Smooth muscle cell (in vitro differentiated cells): ENCODE data around the gene ATP8B3. TPM values are rescaled to one million over a fixed set of nuclear protein-coding genes. Genes with fewer than 3 reads are reported as not detected.
"Not testable (repeated sequence)": the region's sequence is repeated elsewhere in the genome, so short reads cannot be mapped to it uniquely, and the experiment has no call there.

Source experiments
- DNase-seq: peaks from one replicate; lab custom pipeline; 2025; ENCODE audit not compliant: unreplicated experiment; lab: John Stamatoyannopoulos, UW
- H2AFZ ChIP-seq: fragments of 200-600 bp; sonication (generic); 2 replicates; pipeline ENCODE4 v1.6.0; 2016; ENCODE audit warnings: antibody characterized with exemption, low read depth, mild to moderate bottlenecking
- H3F3A ChIP-seq: fragments of 200-600 bp; sonication (generic); 2 replicates; pipeline ENCODE4 v1.6.0; 2017; ENCODE audit warnings: antibody characterized with exemption, low read depth
- H3K27ac ChIP-seq: fragments of 200-600 bp; sonication (generic); 2 replicates; pipeline ENCODE4 v1.5.1; 2016; ENCODE audit warnings: low read depth, mild to moderate bottlenecking
- H3K27me3 ChIP-seq: fragments of 200-600 bp; sonication (generic); 2 replicates; pipeline ENCODE4 v1.6.1; 2016; ENCODE audit warnings: low read depth, mild to moderate bottlenecking
- H3K36me3 ChIP-seq: fragments of 200-600 bp; sonication (generic); 2 replicates; pipeline ENCODE4 v1.5.1; 2016; ENCODE audit warnings: low read depth
- H3K4me1 ChIP-seq: fragments of 200-600 bp; sonication (generic); 2 replicates; pipeline ENCODE4 v1.5.1; 2016; ENCODE audit warnings: low read depth
- H3K4me2 ChIP-seq: fragments of 200-600 bp; sonication (generic); 2 replicates; pipeline ENCODE4 v1.6.0; 2016; ENCODE audit warnings: mild to moderate bottlenecking
- H3K4me3 ChIP-seq: fragments of 200-600 bp; sonication (generic); 2 replicates; pipeline ENCODE4 v1.5.1; 2016; ENCODE audit warnings: mild to moderate bottlenecking
- H3K79me2 ChIP-seq: fragments of 200-600 bp; sonication (generic); 2 replicates; pipeline ENCODE4 v1.6.0; 2016; ENCODE audit warnings: low read depth, mild to moderate bottlenecking
- H3K9ac ChIP-seq: fragments of 200-600 bp; sonication (generic); 2 replicates; pipeline ENCODE4 v1.6.0; 2016; ENCODE audit warnings: low read depth
- H3K9me3 ChIP-seq: fragments of 200-600 bp; sonication (generic); replicated peaks from 2 replicates; pipeline ENCODE4 v1.5.1; 2016; ENCODE audit warnings: low read depth
- H4K20me1 ChIP-seq: fragments of 200-600 bp; sonication (generic); 2 replicates; pipeline ENCODE4 v1.6.0; 2016; ENCODE audit warnings: low read depth
- CTCF ChIP-seq: fragments of 200-600 bp; sonication (generic); IDR thresholded peaks from 2 replicates; pipeline ENCODE4 v1.5.1; 2017; ENCODE audit warnings: borderline replicate concordance, mild to moderate bottlenecking, antibody characterized with exemption; ENCODE audit not compliant: insufficient read depth, poor library complexity, severe bottlenecking
- WGBS: methylation state at CpG from one replicate; pipeline ENCODE4 v1.1.7; 2016; ENCODE audit warnings: low lambda C conversion rate; 5-methylcytosine and 5-hydroxymethylcytosine counted together
- polyA plus RNA-seq: library from polyadenylated mRNA; unstranded; fragments of >200 nt; fragmentation: Nextera tagmentation; extraction: Ambion mirVana; gene quantifications from 2 replicates; pipeline ENCODE4 v1.2.1, GENCODE V29; 2016
- total RNA-seq: library from RNA; depleted of rRNA; stranded (reverse); fragments of >200 nt; gene quantifications from 2 replicates; pipeline ENCODE4 v1.2.3, GENCODE V29; 2014

Gene ATP8B3
- total and polyA plus RNA-seq, 2 experiments from 2014 or later, result 2.8 to 3.9 TPM

GRCh38 chr19:1804858-1805257, 7.2 kb downstream of the ATP8B3 start:
- Histone ChIP-seq H3K9me3 (no peaks in the 10 kb centered on the region), H4K20me1 (no peaks in the 10 kb centered on the region)
- WGBS, result 91% methylated on average over 6 of the region's 6 CpGs

GRCh38 chr19:1799695-1800342, 12.3 kb downstream of the ATP8B3 start:
- Histone ChIP-seq H4K20me1 (no peaks in the 10 kb centered on the region), H3K79me2 (no peaks in the 10 kb centered on the region), H3K9ac (no peak overlapping the region), H3K27ac (no peak overlapping the region), H3K36me3 (no peaks in the 10 kb centered on the region), H3K4me3 (no peak overlapping the region), H3F3A (no peaks in the 10 kb centered on the region), H3K4me2 (no peak overlapping the region), H3K4me1 (no peaks in the 10 kb centered on the region), H3K27me3 (no peaks in the 10 kb centered on the region), H3K9me3 (no peaks in the 10 kb centered on the region), H2AFZ (no peak overlapping the region)
- no peak for TF ChIP-seq CTCF
- DNase-seq, result no peak
- 93% methylated on average over 36 of the region's 36 CpGs for WGBS

More at GRCh38 chr19:1804858-1805257, 7.2 kb downstream of the ATP8B3 start:
- TF ChIP-seq CTCF, result no peak
- Histone ChIP-seq H2AFZ (no peak overlapping the region), H3K4me3 (no peak overlapping the region), H3K4me1 (no peaks in the 10 kb centered on the region), H3K9ac (no peak overlapping the region), H3K4me2 (no peak overlapping the region), H3K36me3 (no peaks in the 10 kb centered on the region), H3K27me3 (no peaks in the 10 kb centered on the region), H3K27ac (no peak overlapping the region), H3F3A (no peaks in the 10 kb centered on the region), H3K79me2 (no peaks in the 10 kb centered on the region)
- DNase-seq, result no peak

- DNase-seq, H3K9me3 ChIP-seq, H3K4me2 ChIP-seq, H3K79me2 ChIP-seq, H3F3A ChIP-seq, H3K4me1 ChIP-seq, H2AFZ ChIP-seq, H3K9ac ChIP-seq, H4K20me1 ChIP-seq, H3K27ac ChIP-seq, H3K27me3 ChIP-seq, H3K36me3 ChIP-seq, H3K4me3 ChIP-seq: not testable (repeated sequence)
- WGBS, result 97% methylated on average over 7 of the region's 7 CpGs
Observed at GRCh38 chr19:1797313-1797712, 14.8 kb downstream of the ATP8B3 start.

GRCh38 chr19:1796395-1797142, 15.5 kb downstream of the ATP8B3 start:
- TF ChIP-seq CTCF, result no peak
- Histone ChIP-seq H3K79me2 (no peaks in the 10 kb centered on the region), H3K27ac (no peak overlapping the region), H3K36me3 (no peaks in the 10 kb centered on the region), H2AFZ (no peak overlapping the region), H4K20me1 (no peaks in the 10 kb centered on the region), H3K4me3 (no peak overlapping the region), H3F3A (no peaks in the 10 kb centered on the region), H3K4me1 (no peaks in the 10 kb centered on the region), H3K4me2 (no peak overlapping the region), H3K9me3 (no peaks in the 10 kb centered on the region), H3K9ac (no peak overlapping the region), H3K27me3 (no peaks in the 10 kb centered on the region)
- no peak for DNase-seq
- 90% methylated on average over 30 of the region's 52 CpGs for WGBS
